Fibroblast of mammary gland (primary cell): ENCODE measurements around the gene TEK.
A peak's percentile ranks its signal among the peaks of the same experiment; 100 is the strongest.

Experiments
- DNase-seq: peaks from one replicate; pipeline ENCODE4 v3.0.0-alpha.2; 2010; ENCODE audit warnings: low read depth
- H3K4me3 ChIP-seq: 2 replicates; pipeline ENCODE4 v1.5.1; 2011; ENCODE audit warnings: low read depth, mild to moderate bottlenecking, low read length, moderate library complexity; ENCODE audit not compliant: control insufficient read depth
- TF ChIP-seq, protein P1 (sequence below): conservative IDR thresholded peaks from 2 replicates; pipeline ENCODE4 v1.5.1; 2011; ENCODE audit warnings: low read depth, low read length, inconsistent platforms; ENCODE audit not compliant: control insufficient read depth, insufficient read depth

The TEK gene

GRCh38 chr9:27118916-27119315, 9.9 kb downstream of the TEK start:
- TF ChIP-seq, protein P1, sequence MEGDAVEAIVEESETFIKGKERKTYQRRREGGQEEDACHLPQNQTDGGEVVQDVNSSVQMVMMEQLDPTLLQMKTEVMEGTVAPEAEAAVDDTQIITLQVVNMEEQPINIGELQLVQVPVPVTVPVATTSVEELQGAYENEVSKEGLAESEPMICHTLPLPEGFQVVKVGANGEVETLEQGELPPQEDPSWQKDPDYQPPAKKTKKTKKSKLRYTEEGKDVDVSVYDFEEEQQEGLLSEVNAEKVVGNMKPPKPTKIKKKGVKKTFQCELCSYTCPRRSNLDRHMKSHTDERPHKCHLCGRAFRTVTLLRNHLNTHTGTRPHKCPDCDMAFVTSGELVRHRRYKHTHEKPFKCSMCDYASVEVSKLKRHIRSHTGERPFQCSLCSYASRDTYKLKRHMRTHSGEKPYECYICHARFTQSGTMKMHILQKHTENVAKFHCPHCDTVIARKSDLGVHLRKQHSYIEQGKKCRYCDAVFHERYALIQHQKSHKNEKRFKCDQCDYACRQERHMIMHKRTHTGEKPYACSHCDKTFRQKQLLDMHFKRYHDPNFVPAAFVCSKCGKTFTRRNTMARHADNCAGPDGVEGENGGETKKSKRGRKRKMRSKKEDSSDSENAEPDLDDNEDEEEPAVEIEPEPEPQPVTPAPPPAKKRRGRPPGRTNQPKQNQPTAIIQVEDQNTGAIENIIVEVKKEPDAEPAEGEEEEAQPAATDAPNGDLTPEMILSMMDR = no peak
- H3K4me3 ChIP-seq = no peak overlapping the region
- peak; percentile 52 for DNase-seq

DNA sequence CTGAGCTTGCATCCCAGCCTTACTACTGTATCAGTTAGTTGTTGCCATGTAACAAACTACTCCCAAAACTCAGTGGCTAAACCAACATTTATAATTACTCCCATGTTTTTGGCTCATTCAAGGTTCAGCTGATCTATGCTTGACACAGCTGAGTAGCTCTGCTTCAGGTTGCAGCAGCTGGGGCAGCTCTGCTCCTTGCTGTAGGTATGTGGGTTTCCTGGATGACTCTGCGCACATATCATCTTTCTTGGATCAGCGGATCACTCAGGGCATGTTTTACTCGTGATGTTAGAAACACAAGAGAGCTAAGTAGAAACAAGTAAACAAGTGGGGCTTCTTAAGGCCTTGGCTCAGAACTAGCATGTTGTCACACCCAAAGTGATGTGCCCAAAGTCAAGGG, 15.1 kb downstream of the TEK start:
- H3K4me3 ChIP-seq = no peak overlapping the region
- peak; percentile 22 for DNase-seq
- TF ChIP-seq, protein P1 = no peak

DNA sequence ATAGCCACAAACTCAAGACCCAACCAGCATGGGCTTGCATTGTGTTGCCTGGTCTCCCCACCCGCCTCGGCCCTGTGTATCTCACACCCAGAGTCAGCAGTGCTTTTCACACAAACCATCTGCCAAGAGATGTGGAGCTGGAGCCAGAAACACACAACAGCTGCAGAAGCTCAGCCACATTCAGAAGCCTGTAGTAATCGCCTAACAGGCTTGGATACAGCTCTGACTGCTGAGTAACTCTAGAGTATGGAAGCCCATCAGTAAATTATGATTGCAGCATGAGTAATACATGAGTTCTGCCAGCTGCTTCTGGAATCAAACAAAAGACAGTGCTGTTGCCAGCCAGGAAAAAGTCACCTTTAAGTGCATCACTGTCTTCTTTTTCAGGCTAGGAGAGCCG, 16.0 kb downstream of the TEK start:
- DNase-seq = peak; percentile 98
- TF ChIP-seq, protein P1 = no peak
- H3K4me3 ChIP-seq = no peak overlapping the region

- no peak overlapping the region for H3K4me3 ChIP-seq
- TF ChIP-seq, protein P1 = no peak
- peak; percentile 7 for DNase-seq
These were observed 16.9 kb downstream of the TEK start for GRCh38 chr9:27125936-27126335.

GRCh38 chr9:27126670-27127069, 17.6 kb downstream of the TEK start:
- DNase-seq = no peak
- H3K4me3 ChIP-seq = no peak overlapping the region

GRCh38 chr9:27129221-27129620, 20.2 kb downstream of the TEK start:
- H3K4me3 ChIP-seq = no peak overlapping the region
- TF ChIP-seq, protein P1 = no peak
- no peak for DNase-seq

More at GRCh38 chr9:27126670-27127069, 17.6 kb downstream of the TEK start:
- TF ChIP-seq, protein P1 = no peak

GRCh38 chr9:27131731-27132130, 22.7 kb downstream of the TEK start:
- no peak overlapping the region for H3K4me3 ChIP-seq
- TF ChIP-seq, protein P1 = no peak
- DNase-seq = no peak
